HG03108 (cell line): ENCODE data around the gene EREG.

ENCODE experiments used
- ATAC-seq: cut with Tn5 transposase; IDR thresholded peaks from one replicate; pipeline ENCODE4 v1.9.1; 2021; ENCODE audit warnings: moderate library complexity; ENCODE audit not compliant: unreplicated experiment

The EREG gene, protein sequence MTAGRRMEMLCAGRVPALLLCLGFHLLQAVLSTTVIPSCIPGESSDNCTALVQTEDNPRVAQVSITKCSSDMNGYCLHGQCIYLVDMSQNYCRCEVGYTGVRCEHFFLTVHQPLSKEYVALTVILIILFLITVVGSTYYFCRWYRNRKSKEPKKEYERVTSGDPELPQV

DNA sequence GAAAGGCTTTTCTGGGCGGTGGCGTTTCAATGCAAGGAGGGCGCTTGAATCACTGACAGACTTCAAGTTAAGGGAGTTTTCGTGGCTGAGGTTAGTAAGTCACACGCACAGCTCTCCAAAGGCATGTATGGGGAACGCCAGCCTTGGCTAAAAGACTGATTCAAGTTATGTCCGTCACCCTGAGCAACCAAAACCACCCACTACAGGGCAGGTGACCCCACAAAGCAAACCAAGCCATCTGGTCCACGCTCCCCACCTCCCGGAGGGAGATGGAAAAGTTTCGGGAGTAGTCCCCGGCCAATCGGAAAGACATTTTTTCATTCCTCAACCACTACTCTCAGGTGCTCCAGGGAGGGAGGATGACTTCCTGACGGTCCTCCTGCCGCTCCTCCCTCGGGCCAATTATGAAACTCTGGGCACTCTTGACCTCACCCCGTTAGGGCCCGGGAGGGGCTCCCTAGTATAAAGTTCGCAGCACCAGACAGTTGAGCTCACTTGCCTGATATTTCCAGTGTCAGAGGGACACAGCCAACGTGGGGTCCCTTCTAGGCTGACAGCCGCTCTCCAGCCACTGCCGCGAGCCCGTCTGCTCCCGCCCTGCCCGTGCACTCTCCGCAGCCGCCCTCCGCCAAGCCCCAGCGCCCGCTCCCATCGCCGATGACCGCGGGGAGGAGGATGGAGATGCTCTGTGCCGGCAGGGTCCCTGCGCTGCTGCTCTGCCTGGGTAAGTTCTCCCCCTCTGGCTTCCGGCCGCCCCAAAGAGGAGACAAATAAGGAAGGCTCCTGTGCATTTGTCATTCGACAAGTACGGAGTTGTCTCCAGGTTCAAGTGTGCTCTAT, at the start of gene EREG:
Gene EREG, plus strand, starts transcription at position 494 of the 840 bp plus-strand sequence. Its CDS starts 164 bp downstream, at position 658.
- ATAC-seq: peak; percentile 31

DNA sequence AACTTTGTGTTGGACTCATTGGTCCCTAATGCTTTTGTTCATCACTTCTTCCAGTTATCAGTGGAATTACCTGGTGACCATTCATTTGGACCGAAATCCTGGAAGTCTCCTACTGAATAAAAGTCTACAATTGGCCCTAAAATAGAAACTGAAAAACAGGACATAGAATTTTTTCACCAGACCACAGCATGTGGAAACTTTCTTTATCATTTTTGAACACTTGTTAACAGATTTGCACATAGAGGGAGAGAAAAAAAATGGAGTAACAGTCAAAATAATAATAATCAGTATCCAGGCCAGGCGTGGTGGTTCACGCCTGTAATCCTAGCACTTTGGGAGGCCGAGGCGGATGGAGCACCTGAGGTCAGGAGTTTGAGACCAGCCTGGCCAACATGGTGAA, 49.6 kb upstream of the EREG start:
- no peak for ATAC-seq

DNA sequence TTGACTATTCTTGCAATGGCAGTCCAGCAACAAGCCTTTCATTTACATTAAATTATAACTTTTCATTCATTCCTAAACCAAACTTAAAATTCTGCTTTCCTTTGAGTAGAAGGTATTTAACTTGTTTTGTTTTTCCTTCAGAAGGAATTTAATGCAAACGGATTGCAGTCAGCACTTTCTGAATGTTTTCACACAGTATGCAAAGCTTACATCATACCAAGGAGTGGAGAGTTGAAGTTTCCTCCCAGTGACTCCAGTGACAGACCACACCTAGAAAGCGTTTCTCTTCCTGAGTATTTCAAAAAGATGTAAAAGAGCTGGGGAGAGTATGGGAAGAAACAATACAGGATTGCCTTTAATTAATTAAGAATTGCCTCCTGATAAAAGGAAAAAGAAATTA, 48.5 kb upstream of the EREG start:
- ATAC-seq: no peak

DNA sequence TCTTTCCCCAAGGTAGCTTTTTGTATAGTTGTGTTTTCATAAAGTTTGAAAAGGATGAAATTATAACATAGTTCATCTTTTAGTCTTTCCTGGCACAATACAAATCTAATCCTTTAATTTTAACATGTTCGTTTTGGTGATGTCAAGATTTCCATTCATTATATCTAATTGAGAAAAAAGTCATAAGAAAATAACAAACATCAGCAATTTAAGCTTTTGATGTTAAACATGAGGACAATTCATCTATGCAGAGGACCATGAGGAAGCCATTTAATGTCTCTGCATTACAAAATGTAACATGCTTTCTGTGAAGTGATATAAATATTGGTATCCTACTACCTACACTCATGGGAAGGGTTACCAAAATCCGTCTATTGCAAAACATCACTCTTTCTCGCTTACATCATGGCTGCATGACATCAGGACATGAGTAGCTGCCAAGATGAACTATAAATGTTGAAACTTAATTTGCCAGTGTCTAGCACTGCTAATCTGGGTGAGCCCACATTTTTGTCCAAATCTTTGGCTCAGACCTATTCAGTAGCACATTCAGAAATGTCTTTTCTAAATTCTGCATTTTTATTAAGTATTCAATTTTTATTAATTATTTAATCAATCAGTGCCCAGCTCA, 47.2 kb upstream of the EREG start:
- no peak for ATAC-seq

DNA sequence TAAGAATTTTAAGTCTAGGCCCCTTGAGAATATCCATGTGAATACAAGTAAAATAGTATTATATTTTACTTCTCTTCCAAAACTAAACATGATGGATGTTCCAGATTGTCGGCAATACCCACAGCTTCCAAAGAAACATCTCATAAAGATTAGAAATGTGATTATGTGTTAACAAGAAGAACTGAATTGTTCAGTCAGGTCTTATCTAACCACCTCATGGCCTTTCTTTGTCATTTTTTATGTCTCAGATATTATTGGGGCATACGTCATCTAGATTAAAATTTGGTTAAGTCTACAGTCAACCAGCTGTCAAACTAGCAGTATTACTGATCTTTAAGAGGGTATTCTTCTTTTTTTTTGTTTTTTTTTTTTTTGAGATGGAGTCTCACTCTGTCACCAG, 46.7 kb upstream of the EREG start:
- ATAC-seq: no peak

DNA sequence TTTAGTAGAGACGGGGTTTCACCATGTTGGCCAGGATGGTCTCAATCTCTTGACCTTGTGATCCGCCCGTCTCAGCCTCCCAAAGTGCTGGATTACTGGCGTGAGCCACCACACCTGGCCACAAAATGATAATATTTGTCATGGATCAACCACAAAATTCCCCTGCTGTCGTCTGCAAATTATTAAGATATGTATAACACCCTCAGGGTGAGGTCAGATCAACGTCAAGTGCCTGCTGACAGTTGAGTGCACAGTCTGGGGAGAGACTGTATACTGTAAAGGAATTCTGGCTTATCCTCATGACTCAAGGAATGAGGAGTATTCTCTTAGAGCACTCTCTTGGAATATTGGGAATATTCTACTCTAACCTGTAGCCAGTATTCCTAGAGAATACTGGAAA, 45.5 kb upstream of the EREG start:
- no peak for ATAC-seq

DNA sequence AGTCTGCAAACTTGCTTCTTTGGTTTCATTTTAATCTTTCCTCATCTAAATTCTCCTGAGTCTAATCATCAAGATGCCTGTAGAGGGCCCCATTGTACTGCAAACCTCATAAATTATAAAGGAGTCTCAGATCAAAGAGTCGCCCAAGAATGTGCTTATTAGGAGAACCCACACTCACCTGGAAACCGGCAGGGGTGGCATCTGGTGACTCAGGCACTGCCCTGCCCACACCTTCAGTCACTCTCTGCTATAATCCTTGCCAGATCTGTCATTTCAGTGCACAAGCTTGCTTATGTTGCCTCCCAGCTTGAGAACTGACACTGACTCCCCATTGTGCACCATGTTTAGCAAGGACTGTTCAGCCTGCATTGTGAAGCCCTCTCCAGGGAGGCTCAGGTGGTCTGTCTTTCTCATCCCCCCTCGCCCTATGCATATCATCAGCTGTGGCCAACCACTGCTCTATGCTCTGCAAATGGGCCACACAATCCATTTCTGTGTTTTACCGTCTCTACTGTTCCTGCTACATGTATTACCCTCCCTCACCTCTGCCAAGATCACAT, 44.3 kb upstream of the EREG start:
- peak; percentile 58 for ATAC-seq

DNA sequence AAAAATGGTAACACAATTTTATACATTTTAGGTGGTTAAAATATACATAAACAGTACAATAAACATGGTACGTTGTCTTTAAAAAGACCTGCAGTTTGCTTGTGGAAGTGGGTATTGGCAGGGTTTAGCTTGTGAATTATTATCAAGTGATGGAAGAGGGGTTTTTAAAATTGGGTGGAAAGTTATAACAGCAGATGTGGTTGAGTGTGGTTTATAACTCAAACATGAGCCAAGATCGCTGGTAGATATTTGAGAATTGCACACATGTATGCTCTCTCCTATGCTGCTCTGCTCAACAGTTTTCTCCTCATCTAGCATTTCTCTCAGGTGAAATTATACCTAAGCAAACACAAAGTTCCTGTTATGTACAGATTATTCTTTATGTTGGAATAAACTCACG, 42.6 kb upstream of the EREG start:
- ATAC-seq: no peak

DNA sequence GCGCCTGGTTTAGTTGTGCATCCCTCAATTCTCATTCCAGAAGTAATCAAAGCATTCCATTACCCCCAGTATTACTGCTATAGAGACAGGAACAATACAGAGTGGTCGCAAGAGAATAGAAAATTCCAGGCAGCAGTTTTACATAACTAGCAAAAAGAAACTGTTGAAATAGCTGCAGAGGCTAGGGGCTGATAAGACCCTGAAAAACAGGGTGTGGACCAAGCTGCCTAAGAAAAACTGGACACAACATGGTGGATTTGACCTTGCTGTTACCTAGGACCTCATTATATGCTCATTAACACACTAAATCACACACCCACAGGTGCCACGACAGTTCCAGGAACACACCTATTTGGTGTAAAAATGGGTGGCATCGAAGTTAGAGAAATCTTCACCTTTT, 41.3 kb upstream of the EREG start:
- no peak for ATAC-seq

DNA sequence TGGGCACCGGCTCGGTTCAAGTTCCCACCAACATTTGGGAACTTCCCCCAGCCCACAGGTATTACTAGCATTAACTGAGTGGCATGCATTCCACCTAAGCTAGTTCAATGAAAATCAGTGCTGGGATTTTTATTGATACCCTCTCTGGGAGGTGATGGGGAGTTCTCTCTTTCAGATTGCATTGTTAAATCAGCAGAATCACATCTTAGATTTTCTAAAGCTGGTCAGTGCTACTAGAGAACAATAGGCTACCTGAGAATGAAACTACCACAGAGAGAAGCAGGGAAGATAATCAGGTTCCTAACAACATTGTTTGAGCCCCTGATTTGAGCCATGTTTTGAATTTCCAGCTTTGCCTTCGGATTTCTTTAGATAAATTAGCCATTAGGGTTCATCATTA, 40.7 kb upstream of the EREG start:
- no peak for ATAC-seq

DNA sequence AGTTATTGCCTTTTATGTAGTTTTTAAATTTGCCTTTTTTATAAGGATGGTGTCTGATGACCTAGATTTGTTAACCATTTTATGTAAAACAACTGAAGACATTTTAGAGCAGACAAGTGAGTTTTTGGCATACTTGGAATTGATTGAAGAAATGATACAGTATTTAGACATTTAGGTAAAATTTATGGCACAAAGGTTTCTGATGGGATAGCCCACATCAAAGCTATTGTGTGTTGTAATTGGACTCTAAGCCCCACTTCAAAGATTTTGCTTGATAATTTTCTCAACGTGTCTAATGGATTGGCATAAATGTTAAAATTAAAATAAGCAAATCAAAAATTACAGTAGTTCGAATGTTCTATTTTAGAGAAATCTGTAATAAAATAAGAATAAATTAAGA, 39.1 kb upstream of the EREG start:
- ATAC-seq: no peak

DNA sequence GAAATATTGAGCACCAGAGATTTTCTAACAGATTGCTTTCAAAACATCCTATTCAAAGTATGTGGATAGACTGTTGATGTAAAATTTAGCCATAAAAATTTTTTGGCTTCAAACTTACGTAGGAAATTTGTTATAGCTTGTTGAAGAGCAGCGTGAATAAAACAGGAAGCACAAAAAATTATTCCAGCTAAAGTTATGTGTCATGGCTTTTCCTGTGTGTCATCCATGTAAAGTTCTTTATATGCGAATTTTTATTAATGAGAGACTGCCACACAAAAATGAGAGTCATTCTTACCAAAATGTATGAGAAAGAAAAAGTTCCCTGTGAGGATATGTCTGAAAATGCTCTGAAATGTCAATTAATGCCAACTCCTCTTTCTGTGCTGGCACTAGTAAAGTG, 37.2 kb upstream of the EREG start:
- ATAC-seq: no peak

DNA sequence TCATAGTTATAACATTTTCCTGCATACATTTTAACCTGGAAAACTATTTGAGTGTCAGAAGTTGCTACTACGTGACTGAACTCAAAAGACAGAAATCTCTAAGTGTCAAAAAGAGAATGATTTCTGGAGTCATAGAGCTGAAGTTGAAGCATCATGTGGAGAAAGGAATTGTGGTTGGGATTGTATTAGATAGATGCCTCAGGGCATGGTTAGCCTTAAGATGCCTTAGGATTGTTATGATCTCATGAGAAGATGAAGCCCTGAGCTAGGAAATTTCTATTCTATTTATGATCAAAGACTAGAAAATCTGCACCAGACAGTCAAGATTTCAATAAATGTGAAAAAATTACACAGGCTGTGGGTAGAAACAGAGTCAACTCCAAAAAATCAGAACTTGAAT, 36.4 kb upstream of the EREG start:
- no peak for ATAC-seq

DNA sequence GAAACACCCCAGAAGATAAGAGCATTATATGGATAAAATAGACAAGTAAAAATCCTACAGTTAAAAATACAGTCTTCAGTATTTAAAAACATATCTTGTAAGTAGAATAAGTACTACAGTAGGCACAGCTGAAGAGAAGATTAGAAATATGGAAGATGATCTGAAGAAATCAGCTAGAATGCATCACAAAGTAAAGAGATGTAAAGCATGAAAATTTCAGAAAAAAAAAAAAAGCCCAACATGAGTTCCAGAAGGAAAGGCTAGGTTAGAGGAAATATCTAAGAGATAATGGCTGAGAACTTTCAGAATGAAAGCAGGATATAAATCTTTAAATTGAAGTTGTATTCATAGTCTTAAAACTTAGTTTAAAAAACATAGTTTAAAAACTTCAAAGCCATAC, 35.6 kb upstream of the EREG start:
- ATAC-seq: no peak

DNA sequence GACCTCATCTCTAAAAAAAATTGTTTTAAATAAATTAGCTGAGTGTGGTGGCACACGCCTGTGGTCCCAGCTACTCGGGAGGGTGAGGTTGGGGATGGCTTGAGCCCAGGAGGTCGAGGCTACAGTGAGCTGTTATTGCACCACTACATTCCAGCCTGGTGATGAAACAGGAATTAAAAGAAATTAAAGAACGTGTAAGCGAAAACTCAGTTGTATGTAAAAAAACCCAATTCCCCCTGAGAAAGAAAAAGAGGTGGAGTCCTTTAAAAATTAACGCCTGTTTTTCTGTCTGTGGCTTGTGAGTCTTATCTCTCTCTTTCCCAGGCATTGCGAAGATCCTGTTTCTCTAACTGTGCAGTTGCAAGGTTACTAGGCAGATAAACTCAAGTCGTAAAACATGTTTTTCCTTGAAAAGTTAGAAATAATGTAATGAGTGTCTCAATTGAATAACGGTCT, 34.6 kb upstream of the EREG start:
- no peak for ATAC-seq

DNA sequence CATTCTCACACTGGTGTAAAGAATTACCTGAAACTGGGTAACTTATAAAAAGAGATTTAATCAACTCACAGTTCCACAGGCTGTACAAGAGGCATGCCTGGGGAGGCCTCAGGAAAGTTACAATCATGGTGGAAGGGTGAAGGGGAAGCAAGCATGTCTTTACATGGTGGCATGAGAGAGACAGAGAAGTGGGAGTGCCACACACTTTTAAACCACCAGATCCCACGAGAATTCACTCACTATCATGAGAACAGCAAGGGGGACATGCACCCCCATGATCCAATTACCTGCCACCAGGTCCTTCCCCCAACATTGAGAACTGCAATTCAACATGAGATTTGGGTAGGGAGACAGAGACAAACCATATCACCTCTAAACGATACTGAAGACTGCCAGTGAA, 33.7 kb upstream of the EREG start:
- ATAC-seq: no peak

DNA sequence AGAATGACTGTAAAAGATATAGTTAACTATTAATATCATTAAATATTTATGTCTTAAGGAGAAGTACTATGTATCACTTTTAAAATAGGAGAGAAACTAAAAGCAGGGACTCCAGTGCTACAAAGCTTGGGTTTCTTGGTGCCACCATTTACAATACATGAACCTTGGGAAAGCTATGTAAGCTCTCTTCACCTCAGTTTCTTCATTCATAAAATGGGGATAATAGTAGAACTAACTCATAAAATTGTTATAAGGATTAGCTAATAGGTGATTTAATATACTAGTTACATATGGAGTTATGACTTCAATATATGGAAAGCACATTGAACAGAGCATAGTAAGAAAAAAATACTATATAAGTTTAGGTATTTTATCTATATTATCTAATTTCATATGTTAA, 33.0 kb upstream of the EREG start:
- no peak for ATAC-seq

DNA sequence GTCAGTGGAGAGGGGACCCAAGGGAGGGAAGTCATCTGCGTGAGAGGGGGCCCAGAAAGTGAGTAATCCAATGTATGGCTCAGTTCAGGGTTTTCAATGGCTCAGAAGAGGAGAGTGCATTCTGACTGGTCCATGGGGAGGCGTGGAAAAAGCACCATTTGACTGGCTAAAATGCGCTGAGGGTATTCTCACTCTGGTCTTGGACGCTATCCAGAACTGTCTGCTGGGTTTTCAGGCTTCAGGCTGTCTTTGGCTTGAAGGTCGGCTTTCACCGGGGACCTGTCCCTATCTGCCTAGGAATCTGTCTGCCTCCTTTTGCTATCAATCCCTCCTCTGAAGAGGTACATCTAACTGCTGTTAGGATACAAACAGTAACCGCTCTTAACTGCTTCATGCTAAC, 30.3 kb upstream of the EREG start:
- no peak for ATAC-seq

DNA sequence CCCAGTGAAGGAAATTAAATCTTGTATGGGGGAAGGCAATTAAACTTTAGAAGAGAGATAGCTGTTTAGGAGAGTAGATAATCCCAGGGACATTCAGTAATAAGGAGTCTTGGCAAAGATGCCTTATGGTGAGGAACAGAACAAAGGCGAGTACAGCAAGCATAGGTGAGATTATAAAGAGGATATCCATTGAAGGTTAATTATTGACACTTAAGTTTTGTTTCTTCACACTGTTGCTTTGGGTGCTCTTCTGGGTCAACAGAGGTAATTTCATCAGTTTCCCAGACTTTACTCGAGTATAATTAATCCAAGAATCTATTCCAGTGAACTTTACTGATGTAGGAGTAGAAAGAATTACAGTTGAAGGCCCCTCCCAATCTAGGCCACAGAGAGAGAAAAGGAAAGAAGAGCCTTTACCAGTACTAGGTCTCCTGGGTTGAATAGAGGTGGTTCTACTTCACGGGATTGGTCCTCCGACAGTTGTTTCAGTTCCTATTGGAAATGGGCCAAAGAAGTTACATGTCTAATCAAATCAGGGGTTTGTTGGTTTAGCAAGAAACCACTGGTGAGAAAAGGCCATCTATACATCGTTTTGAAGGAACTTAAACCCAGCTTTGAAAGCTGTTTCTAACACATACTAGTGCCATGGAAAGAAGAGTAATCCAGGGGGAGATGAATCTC, 29.5 kb upstream of the EREG start:
- ATAC-seq: peak; percentile 73

DNA sequence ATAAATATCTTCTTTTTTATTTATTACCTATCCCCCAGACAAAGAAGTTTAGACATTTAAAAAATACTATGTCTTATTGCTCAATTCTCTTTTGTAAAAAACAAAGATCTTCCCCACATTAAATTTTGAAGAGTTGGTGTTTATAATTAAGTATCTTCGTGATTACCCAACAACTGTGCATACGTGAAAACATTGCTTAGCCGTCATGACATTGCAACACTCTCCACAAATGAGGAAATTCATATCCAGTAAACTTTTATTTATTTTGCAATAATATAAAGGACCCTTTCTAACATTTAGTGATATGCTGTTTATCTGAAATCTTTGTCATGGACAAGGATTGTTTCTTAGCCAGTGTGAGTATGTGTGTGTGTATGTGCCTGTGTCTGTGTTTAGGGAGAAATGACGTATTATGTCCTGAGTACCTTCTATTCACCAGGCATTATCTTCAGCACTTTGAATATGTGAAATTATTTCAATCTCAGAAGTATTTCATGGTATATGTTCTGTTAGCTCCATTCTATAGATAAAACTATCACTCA, 26.1 kb upstream of the EREG start:
- ATAC-seq: no peak

DNA sequence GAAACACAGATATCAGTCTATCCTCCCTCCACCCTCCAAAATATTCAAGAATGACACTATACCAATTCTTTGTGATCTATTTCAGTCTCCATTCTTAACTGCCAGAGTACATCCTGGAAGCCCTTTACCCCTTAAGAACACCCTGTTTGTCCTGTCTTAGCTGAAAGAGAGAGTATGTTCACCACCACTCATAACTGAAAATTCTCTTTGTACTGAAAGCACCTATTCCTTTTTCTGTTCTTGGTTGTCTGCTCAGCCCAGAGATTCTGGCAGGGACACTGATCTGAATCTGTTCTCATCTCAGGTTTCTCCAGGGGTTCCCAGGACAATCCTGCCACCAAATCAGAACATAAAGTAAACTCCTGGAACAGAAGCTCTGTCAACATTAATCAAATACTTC, 25.4 kb upstream of the EREG start:
- ATAC-seq: no peak
